Activated naive CD8-positive, alpha-beta T cell (primary cell): ENCODE measurements around the gene DNAJC22.

ENCODE experiments used
- H3K27ac Mint-ChIP-seq: one replicate; pipeline ENCODE4 v1.8.0; 2021; ENCODE audit warnings: mixed read lengths
- H3K27me3 Mint-ChIP-seq: one replicate; pipeline ENCODE4 v1.8.0; 2021; ENCODE audit warnings: mixed read lengths
- H3K36me3 Mint-ChIP-seq: one replicate; pipeline ENCODE4 v1.8.0; 2021; ENCODE audit warnings: mixed read lengths
- H3K4me1 Mint-ChIP-seq: one replicate; pipeline ENCODE4 v1.8.0; 2021; ENCODE audit warnings: low read depth, mixed read lengths
- H3K4me3 Mint-ChIP-seq: one replicate; pipeline ENCODE4 v1.8.0; 2021; ENCODE audit warnings: mild to moderate bottlenecking, mixed read lengths
- H3K9me3 Mint-ChIP-seq: one replicate; pipeline ENCODE4 v1.8.0; 2021; ENCODE audit warnings: low read depth, mixed read lengths

DNAJC22 gene

DNA sequence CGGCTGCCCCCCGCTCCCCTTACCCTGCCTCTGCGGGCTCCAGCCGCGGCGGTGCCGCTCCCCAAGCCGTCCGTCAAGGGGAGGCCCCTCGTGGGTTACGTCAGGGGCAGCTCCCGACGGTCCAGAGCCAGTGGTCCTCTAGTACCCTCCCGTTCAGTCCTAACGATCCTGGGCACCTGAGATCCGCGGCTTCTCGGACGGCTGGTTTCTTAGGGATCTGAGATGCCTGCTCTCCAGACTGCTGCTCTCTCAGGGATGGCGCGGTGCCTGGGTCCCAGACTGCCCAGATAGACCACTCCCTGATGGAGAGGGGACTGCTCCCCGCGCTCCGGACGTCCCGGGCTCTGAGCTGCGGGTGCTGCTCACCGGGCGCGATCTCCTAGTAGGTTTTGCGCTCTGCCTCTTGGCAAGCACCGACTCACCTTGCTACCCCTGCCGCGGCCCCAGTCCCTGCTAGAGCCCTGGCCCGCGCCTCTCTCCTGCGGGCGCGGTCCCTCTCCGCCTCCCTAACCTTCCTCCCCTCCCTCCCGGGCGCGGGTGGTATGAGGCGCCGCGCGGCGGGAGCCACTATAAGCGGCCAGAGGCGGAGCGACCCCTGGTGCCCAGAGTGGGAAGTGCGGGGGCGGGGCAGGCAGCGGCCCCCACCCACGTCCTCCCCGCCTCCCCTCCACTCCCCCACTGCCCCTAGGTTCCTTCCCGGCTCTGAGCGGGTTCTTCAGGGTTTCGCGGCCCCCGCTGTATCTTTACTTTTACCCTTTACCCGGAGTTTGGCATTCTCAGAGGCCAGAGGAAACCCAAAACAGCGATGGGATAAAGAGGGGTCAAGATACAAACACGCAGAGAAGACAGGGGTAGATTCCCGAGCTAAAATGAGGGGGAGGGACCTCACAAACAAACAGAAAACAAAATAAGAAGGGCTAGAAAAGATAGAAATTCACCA lies 9.8 kb upstream of the DNAJC22 start, which contains the start of gene C1QL4:
Gene C1QL4 (minus strand): TSS at position 544 of the 940 bp plus-strand sequence. CDS start 711 bp downstream, outside the sequence.
- Mint-ChIP-seq H3K27me3 (peaks cover 41% of the 10 kb centered on the region), H3K9me3 (no peaks in the 10 kb centered on the region), H3K4me3 (peak within 1 kb of the TSS; percentile 60), H3K4me1 (peaks cover 29% of the 10 kb centered on the region), H3K27ac (no peak within 1 kb of the TSS), H3K36me3 (no peaks in the 10 kb centered on the region)

DNA sequence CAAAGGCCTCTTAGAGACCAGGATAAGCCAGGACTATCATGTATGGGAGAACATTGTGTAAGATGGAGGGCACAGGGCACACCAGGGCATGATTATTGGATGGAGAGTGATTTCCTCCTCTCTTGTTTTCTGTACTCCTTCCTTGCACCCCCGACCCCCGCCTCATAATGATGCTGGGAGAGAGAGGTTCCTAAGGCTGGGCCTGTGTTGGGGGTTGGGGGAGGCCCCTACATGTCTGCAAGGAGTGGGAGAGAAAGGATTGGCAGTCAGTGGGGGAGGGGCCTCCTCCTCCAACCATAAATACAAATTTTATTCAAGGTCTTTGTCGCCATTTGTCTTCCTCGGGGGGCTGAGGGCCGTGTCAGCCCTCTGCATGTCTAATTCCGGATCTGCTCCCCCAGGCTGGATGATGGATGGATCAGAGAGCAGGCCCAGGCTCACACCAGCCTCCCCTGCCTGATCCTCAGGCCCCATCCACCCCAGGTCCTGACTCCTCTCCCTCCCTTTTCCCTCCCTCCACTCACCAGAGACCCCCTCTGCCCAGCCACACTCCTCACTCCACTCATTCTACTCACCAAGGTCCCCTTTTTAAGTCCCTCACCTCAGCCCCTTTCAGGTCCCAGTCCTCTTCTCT lies 7.7 kb upstream of the DNAJC22 start:
- Mint-ChIP-seq H3K9me3 (no peaks in the 10 kb centered on the region), H3K4me3 (no peak overlapping the region), H3K4me1 (peaks cover 33% of the 10 kb centered on the region), H3K27me3 (peaks cover 34% of the 10 kb centered on the region), H3K36me3 (no peaks in the 10 kb centered on the region), H3K27ac (no peak overlapping the region)

DNA sequence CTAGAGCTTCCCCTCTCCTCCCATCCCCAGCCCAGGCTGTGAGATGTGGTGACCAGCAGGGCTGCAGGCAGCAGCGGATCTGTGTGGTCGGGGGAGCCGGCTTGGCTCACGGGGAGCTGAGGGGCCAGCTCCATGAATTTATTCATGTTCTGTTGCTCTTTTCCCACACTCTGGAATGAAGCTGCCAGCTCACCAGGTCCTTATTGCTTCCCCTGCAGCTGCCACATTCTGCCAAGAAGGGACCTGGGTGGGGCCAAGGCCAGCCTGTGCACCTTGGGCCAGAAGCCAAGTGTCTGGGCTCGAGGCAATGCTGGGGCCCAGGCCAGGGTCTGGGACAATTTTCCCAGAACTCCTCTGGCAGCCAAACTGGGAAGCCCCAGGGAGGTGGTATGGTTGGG lies 7.2 kb upstream of the DNAJC22 start:
- Mint-ChIP-seq H3K36me3 (no peaks in the 10 kb centered on the region), H3K27me3 (peaks cover 33% of the 10 kb centered on the region), H3K9me3 (no peaks in the 10 kb centered on the region), H3K4me1 (peaks cover 34% of the 10 kb centered on the region), H3K27ac (no peak overlapping the region), H3K4me3 (no peak overlapping the region)

DNA sequence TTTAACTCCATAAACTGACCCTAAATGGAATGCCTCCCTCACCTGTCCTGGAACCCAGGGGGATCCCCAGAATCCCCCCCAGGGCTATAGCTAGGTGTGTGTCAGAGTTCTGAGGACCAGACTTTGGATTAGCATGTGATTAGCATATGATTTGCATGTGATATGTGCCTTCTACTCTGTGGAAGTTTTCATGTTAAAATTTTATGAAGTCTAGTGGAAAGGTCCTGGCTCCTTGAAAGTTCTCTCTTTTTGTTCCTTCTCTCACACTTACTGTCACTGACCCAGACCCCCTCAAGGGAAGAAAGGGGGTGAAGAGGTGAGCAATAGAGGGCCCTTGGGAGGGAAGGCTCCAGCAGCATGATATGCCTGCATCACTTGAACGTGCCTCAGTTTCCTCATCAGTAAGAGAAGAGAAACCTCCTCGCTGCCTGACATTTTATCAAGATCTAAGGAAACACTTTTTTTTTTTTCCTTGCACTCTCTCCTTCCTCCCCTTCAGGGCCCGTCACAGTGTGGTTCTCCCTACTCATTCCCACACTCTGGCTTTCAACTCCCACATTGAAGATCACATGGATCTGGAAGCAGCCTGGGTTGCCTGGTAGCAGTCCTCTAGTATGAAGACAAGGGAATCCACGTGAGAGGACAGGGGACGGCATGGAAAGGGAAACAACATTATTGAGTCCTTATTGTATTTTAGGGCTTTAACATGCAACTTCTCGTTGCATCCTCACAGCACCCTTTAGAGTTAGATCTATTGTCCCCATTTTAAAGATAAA lies 6.4 kb upstream of the DNAJC22 start:
- H3K27ac Mint-ChIP-seq = no peak overlapping the region
- no peaks in the 10 kb centered on the region for H3K36me3 Mint-ChIP-seq
- no peaks in the 10 kb centered on the region for H3K9me3 Mint-ChIP-seq
- H3K4me3 Mint-ChIP-seq = no peak overlapping the region
- peaks cover 24% of the 10 kb centered on the region for H3K27me3 Mint-ChIP-seq
- peaks cover 33% of the 10 kb centered on the region for H3K4me1 Mint-ChIP-seq

DNA sequence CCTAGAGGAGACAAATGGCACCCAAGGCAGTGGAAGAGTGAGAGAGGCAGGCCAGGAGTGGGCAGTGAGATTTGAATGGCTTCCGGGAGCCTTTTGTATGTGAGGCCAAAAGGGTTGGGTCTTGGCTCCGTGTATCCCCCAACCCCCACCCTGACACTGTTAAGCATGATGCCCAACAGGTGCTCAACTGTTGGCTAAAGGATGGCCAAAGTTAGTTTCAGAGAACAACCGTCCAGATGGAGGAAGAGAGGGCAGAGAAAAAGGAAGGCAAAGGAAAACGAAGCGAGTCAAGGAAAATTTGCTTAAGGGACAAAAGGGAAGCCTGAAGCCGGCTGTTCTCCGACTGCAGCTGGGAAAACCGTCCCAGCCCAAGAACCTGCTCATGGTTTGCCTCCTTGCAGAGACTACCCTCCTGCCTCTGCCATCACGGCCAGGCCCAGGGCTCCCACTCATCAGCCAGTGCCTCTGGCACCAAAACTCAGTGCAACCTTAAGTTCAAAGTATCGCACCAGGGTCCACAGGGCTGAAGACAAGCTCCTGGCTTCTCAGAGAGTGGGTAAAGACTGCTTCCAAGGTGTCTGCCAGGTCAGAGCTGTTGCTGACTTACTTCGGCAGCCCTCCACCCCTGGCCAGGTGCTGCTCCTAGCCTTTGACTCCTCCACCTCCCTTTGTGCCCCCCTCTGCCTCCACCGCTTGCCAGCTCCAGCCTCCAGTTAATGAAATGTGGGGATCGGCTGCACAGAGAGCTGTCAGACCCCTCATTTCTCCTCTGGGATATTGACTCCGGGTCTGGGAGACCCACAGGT lies 5.5 kb upstream of the DNAJC22 start:
- peak overlapping the region; percentile 46 for H3K4me3 Mint-ChIP-seq
- no peaks in the 10 kb centered on the region for H3K9me3 Mint-ChIP-seq
- H3K36me3 Mint-ChIP-seq = no peaks in the 10 kb centered on the region
- peaks cover 33% of the 10 kb centered on the region for H3K4me1 Mint-ChIP-seq
- H3K27ac Mint-ChIP-seq = no peak overlapping the region
- peaks cover 20% of the 10 kb centered on the region for H3K27me3 Mint-ChIP-seq

DNA sequence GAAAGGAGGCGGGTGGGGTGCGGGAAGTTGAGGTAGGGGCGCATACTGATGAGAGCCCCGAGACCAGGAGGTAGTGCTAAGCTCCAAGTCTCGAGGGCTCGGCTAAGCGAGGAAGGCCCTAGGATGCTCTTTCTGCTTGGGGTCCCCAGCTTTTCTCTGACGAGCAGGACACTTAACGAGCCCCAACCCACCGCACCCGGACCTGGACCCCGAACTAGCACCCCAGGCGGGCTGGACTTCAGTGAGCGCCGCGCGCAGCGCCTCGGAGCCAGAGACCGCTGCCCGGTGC lies 5.0 kb upstream of the DNAJC22 start:
- Mint-ChIP-seq H3K4me3 (no peak overlapping the region), H3K36me3 (no peaks in the 10 kb centered on the region), H3K27ac (no peak overlapping the region), H3K4me1 (peaks cover 35% of the 10 kb centered on the region), H3K27me3 (peaks cover 20% of the 10 kb centered on the region), H3K9me3 (no peaks in the 10 kb centered on the region)

DNA sequence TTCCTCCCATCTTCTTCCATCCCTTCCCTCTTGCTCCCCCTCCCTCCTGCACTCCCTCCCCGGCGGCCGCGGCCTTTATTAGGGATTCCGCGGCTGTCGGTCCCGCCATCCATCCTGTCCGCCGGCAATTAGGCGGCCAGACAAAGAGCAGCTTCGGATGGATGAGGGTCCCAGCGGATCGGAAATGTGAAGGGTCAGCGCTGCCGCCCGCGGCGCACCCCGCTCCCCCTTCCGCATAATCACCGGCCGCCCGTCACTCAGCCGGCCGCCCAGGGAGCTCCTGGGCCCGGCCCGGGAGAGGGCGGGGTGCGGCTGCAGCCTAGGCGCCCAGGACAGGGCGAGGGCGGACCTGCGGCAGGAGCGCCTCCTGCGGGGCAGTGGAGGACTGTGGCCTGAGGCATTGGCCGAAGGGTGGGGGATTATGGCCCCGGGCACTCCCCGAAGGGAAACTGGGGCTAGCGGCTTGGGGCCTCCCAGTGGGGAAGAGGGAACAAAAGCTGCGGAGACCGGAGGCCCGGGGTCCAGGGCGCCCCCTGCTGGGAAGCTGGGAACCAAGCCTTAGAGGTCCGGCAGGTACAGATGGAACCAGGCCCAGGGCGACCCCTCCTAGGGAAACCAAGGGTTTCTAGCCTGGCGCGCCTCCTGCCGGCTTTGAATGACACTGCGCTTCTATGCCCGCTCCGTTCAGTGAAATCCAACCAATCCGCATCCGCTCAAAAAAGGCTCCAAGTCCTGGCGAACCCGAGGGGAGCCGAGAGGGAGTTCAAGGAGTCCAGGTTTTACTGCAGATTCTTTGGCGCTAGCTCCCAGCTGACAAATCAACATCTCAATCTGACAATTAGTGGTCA lies 4.4 kb upstream of the DNAJC22 start:
- Mint-ChIP-seq H3K4me1 (peaks cover 36% of the 10 kb centered on the region), H3K27me3 (peaks cover 21% of the 10 kb centered on the region), H3K4me3 (peak overlapping the region; percentile 81), H3K36me3 (no peaks in the 10 kb centered on the region), H3K27ac (no peak overlapping the region), H3K9me3 (no peaks in the 10 kb centered on the region)

DNA sequence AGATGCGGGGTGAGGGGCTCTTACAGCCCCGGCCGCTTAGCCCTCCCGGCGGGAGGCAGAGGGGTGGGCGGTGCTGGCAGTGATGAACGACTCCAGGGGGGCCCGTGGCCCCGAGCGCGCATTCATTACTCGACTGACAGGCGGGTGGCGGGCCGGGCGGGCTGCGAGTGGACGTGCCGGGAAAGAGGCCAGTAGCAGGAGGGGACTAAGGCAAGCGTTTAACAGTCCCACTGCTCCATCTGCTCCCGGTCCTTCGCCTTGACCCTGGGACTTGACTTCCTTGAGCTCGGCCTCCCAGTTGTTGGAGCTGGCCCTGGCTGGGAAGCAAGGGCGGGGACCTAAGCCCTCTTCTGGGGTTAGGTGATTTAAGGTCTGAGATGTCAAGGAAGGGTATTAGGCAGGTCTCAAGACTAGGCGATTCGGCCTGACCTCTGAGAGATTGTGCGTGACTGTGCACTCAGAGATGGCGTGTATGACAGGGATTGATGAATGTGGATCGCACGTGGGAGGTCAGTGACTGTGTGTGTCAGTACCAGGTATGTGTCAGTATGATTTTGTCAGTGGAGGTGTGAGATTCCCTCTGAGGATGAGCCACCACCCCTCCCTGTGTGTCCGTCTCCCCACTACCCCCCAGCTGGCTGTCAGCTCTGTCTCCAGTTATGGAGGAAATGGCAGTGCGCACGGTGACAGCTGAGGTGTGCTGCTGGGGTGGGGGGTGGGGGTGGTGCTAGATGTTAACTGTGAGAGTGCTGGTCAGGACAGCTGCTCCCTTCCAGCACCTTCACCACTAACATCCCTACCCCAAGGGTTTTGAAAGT lies 3.6 kb upstream of the DNAJC22 start:
- Mint-ChIP-seq H3K4me3 (peak overlapping the region; percentile 81), H3K4me1 (peaks cover 31% of the 10 kb centered on the region), H3K36me3 (no peaks in the 10 kb centered on the region), H3K9me3 (no peaks in the 10 kb centered on the region), H3K27me3 (peaks cover 17% of the 10 kb centered on the region), H3K27ac (peak overlapping the region; percentile 59)

DNA sequence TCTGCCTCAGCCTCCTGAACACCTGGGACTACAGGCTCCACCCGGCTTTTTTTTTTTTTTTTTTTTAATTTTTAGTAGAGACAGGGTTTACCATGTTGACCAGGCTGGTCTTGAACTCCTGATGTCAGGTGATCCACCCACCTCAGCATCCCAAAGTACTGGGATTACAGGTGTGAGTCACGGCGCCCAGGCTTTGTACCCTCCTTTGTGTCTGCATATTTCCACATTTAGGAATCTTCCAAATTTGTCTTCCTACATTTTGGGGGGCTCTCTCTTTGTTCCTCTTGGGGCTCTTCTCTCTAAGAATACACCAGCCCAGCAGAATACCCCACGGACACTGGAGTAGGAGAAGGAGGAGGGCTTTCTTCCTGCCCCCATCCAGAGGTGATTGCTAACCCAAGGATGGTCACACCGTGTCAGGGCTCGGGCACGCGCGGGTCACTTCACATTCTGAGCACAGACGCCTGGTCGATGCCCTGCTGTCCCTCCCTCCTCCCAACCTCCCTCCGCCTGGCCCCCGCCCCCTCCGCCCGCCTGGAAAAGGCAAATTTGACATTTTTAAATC lies 2.1 kb upstream of the DNAJC22 start:
- Mint-ChIP-seq H3K4me3 (peak overlapping the region; percentile 30), H3K27ac (no peak overlapping the region), H3K4me1 (peaks cover 31% of the 10 kb centered on the region), H3K9me3 (no peaks in the 10 kb centered on the region), H3K36me3 (no peaks in the 10 kb centered on the region), H3K27me3 (peaks cover 20% of the 10 kb centered on the region)

DNA sequence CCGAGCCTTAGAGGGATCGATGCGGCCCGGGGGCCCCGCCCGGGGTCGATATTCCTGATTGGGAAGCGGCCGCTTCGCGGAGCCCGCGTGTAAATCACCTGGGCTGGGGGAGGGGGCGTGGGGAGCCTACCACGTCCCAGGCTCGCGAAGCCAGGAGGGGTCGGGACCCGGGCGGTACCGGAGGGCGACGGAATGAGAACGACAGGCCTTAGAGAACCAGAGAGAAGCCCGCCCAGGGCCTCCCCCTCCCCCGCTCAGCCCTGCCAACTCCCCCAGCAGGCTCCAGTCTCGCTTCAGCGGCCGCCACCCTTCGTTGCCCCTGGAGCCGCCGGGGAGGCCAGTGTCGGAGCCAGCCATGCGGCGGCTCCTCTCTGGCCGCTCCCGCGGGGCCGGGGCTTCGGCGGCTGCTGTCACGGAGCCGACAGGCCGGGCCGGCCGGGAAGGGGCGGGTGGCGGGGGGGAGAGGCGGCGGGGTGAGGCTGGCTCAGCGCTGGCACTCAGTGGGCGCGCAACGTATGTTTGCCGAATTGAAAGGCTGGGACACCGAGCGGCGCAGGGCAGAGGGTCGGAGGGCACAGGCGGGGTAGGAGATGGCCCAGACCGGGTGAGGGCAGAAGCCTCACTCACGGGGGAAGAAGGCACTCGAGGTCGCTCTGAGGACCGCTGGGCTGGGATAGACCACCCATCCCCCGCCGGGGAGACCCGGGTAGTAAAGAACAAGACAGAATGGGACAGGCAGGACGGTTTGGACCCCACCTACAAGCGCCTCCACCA lies 1.4 kb upstream of the DNAJC22 start:
- Mint-ChIP-seq H3K4me1 (peaks cover 31% of the 10 kb centered on the region), H3K27me3 (peaks cover 20% of the 10 kb centered on the region), H3K27ac (no peak overlapping the region), H3K4me3 (peak overlapping the region; percentile 82), H3K9me3 (no peaks in the 10 kb centered on the region), H3K36me3 (no peaks in the 10 kb centered on the region)

DNA sequence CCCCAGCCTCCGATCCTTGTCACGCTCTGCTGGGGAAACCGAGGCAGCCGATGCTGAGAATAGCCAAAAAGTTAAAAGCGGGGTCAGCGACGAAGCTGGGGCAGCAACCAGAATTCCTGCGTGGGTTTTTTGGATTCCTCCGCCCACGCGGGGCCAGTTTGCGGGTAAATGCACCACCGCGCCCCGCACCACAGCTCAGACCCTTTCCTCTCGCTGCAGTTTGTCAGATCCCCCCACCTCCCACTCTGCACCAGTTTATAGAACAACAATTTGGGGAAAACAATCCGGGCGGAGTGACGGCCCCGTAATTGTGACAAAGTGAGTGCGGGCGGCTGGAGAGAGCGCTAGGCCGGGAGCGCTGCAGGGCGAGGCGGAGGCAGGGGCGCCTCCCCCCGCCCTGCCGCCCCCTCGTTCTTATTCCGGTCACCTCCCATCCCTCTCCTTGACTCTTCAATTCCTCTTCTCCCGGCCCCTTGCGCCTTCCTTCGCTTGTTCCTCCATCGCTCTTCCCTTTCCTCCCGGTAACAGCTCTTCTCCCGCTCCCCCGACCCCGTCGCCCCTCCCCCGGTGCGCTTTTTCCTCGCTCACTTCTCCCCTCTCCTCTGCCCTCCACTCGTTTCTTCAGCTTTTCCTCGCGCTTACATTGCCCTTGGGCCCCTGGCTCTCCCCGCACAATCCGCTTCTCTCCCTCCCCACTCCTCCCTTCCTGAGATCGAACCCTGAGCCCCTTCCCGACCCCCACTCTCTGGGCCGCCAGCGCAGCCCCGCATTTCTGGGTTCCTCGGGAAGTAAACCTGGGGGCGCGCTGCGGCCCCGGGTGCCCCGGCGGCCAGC lies 646 bp upstream of the DNAJC22 start:
- no peaks in the 10 kb centered on the region for H3K9me3 Mint-ChIP-seq
- H3K4me1 Mint-ChIP-seq = peaks cover 31% of the 10 kb centered on the region
- peaks cover 20% of the 10 kb centered on the region for H3K27me3 Mint-ChIP-seq
- no peak overlapping the region for H3K27ac Mint-ChIP-seq
- peak overlapping the region; percentile 82 for H3K4me3 Mint-ChIP-seq
- no peaks in the 10 kb centered on the region for H3K36me3 Mint-ChIP-seq
